Stomach (tissue), 9 donors: ENCODE data around the gene ZNF282. TPM values are rescaled to one million over a fixed set of nuclear protein-coding genes. Genes with fewer than 3 reads are reported as not detected.

Experiments used
- DNase-seq, 2 donors: peaks; one replicate each; pipeline versions ENCODE4 v3.0.0 to v3.0.0-alpha.2; 2013 to 2019
- H3K27ac ChIP-seq, 5 donors: fragments of 200-600 bp in 4 of 5; sonication (generic) in 4 of 5; one replicate each; pipeline ENCODE4 v1.5.1; 2013 to 2019; ENCODE audit warnings: mild to moderate bottlenecking in 1 of 5, moderate library complexity in 1 of 5
- H3K27me3 ChIP-seq, 3 donors: fragments of 200-600 bp; sonication (generic); one replicate each; pipeline ENCODE4 v1.5.1; 2017 to 2019; ENCODE audit warnings: mixed run types in 1 of 3
- H3K36me3 ChIP-seq, 4 donors: fragments of 200-600 bp; sonication (generic); 1 replicate in 3 of 4; 2 replicates in 1 of 4; pipeline ENCODE4 v1.5.1; 2016 to 2019
- H3K4me1 ChIP-seq, 4 donors: fragments of 200-600 bp; sonication (generic); one replicate each; pipeline ENCODE4 v1.5.1; 2016 to 2019
- H3K4me3 ChIP-seq, 4 donors: fragments of 200-600 bp; sonication (generic) in 3 of 4; one replicate each; pipeline ENCODE4 v1.5.1; 2016 to 2019; ENCODE audit warnings: mild to moderate bottlenecking in 1 of 4
- H3K9me3 ChIP-seq, 4 donors: fragments of 200-600 bp; sonication (generic); one replicate each; pipeline ENCODE4 v1.5.1; 2016 to 2019
- CTCF ChIP-seq, 7 experiments: fragments of 450-650 bp in 4 of 7; fragments of 200-600 bp in 3 of 7; sonication (generic) in 3 of 7; IDR thresholded peaks; one replicate each; pipeline ENCODE4 v1.5.1; 2016 to 2019; ENCODE audit warnings: antibody characterized with exemption in 7 of 7, control low read depth in 2 of 7, mild to moderate bottlenecking in 1 of 7
- EP300 ChIP-seq: sonication (generic); formaldehyde crosslinking; IDR thresholded peaks from one replicate; pipeline ENCODE4 v1.6.1; 2017; ENCODE audit warnings: antibody characterized with exemption
- POLR2A ChIP-seq, 4 donors: fragments of 450-650 bp; IDR thresholded peaks; one replicate each; pipeline ENCODE4 v1.6.1; 2016; ENCODE audit warnings: antibody characterized with exemption in 4 of 4, control low read depth in 2 of 4, mild to moderate bottlenecking in 1 of 4, moderate library complexity in 1 of 4
- POLR2AphosphoS5 ChIP-seq, 3 donors: sonication (generic); formaldehyde crosslinking; IDR thresholded peaks; one replicate each; pipeline ENCODE4 v1.6.1; 2016; ENCODE audit warnings: antibody characterized with exemption in 3 of 3
- WGBS, 5 donors: extraction: QIAGEN DNeasy Blood & Tissue Kit in 3 of 5; methylation state at CpG; one replicate each; pipeline versions ENCODE4 v1.1.5 to v1.1.7; 2013 to 2018; 5-methylcytosine and 5-hydroxymethylcytosine counted together
- intact Hi-C: fragments of 100-400 bp; cut with DNase I; formaldehyde crosslinking; loops from one replicate; pipeline ENCODE4 v1.15.1; 2023; ENCODE audit warnings: low total_unique reads
- polyA plus RNA-seq, 3 donors: library from polyadenylated mRNA; stranded (reverse); fragments of 200-250 nt; gene quantifications; one replicate each; pipeline ENCODE4 v1.2.3, GENCODE V29; 2013
- total RNA-seq, 5 donors: library from RNA; depleted of rRNA; stranded (reverse); fragments of >200 nt; gene quantifications; one replicate each; pipeline versions ENCODE4 v1.1.0 to v1.2.3, GENCODE V29; 2014 to 2016
- donor health status: healthy with polysubstance abuse.
- donor health status: Bipolar disorder and iron deficiency.
- donor health status: healthy.

Gene ZNF282
- total and polyA plus RNA-seq, 8 donors: 8.4 to 86.0 (median 13.9) TPM

GRCh38 chr7:149210551-149210950 is 15.2 kb downstream of the ZNF282 start:
- intact Hi-C loops: no loop called here

GRCh38 chr7:149214020-149214720 is 18.8 kb downstream of the ZNF282 start:
- H3K9me3 ChIP-seq: no peaks in the 10 kb centered on the region
- WGBS, 5 donors: 69 to 89% (median 83%) methylated on average over 7 of the region's 7 CpGs
- no peak for DNase-seq
- H3K4me3 ChIP-seq: no peak overlapping the region
- H3K27me3 ChIP-seq: no peaks in the 10 kb centered on the region
- no peak overlapping the region for H3K27ac ChIP-seq
- peaks cover 74 to 100% (median 100%) of the 10 kb centered on the region in 4 donors for H3K36me3 ChIP-seq
- intact Hi-C loops: no loop called here
- H3K4me1 ChIP-seq: no peaks in the 10 kb centered on the region
- TF ChIP-seq EP300 (no peak), POLR2A (IDR thresholded peaks at IDR 0.05) (no peak), CTCF (IDR thresholded peaks at IDR 0.05) (no peak), POLR2AphosphoS5 (IDR thresholded peaks at IDR 0.05) (no peak)

More at GRCh38 chr7:149210551-149210950, 15.2 kb downstream of the ZNF282 start:
- TF ChIP-seq POLR2A (IDR thresholded peaks at IDR 0.05): no peak
- no peak for TF ChIP-seq POLR2AphosphoS5 (IDR thresholded peaks at IDR 0.05)
- no peak for TF ChIP-seq EP300
- TF ChIP-seq CTCF (IDR thresholded peaks at IDR 0.05): no peak
- Histone ChIP-seq H3K36me3 (peaks cover 74 to 100% (median 100%) of the 10 kb centered on the region in 4 donors), H3K4me3 (no peak overlapping the region), H3K27ac (no peak overlapping the region), H3K4me1 (peaks cover 0 to 7% (median 6%) of the 10 kb centered on the region in 4 donors), H3K9me3 (no peaks in the 10 kb centered on the region), H3K27me3 (no peaks in the 10 kb centered on the region)
- WGBS, 5 donors: 86 to 96% (median 93%) methylated on average over 7 to 11 of the region's 11 CpGs
- DNase-seq: no peak

GRCh38 chr7:149216402-149216801 is 21.1 kb downstream of the ZNF282 start:
- Histone ChIP-seq H3K36me3 (peaks cover 78 to 100% (median 100%) of the 10 kb centered on the region in 4 donors), H3K4me3 (no peak overlapping the region), H3K9me3 (no peaks in the 10 kb centered on the region), H3K4me1 (no peaks in the 10 kb centered on the region), H3K27me3 (no peaks in the 10 kb centered on the region), H3K27ac (no peak overlapping the region)
- no peak for DNase-seq
- TF ChIP-seq CTCF (IDR thresholded peaks at IDR 0.05) (no peak), POLR2AphosphoS5 (IDR thresholded peaks at IDR 0.05) (no peak), POLR2A (IDR thresholded peaks at IDR 0.05) (no peak), EP300 (no peak)
- 61 to 78% (median 66%) methylated on average over 2 of the region's 2 CpGs for WGBS, 5 donors
- intact Hi-C loops: no loop called here

GRCh38 chr7:149217570-149217969 is 22.2 kb downstream of the ZNF282 start:
- Histone ChIP-seq H3K36me3 (peaks cover 69 to 100% (median 100%) of the 10 kb centered on the region in 4 donors), H3K27ac (no peak overlapping the region), H3K9me3 (no peaks in the 10 kb centered on the region), H3K27me3 (no peaks in the 10 kb centered on the region), H3K4me3 (no peak overlapping the region), H3K4me1 (no peaks in the 10 kb centered on the region)
- intact Hi-C loops: no loop called here
- DNase-seq: no peak
- WGBS, 5 donors: 87 to 97% (median 93%) methylated on average over 6 of the region's 6 CpGs
- TF ChIP-seq POLR2AphosphoS5 (IDR thresholded peaks at IDR 0.05) (no peak), EP300 (no peak), POLR2A (IDR thresholded peaks at IDR 0.05) (no peak), CTCF (IDR thresholded peaks at IDR 0.05) (no peak)
